HEK293T (cell line): ENCODE results near the gene AKAP7.

Source experiments
- ARNT ChIP-seq: fragments of 450-650 bp; IDR thresholded peaks from 2 replicates; pipeline ENCODE4 v1.6.1; 2017; ENCODE audit warnings: mild to moderate bottlenecking
- BHLHE40 ChIP-seq: fragments of 450-650 bp; IDR thresholded peaks from 2 replicates; pipeline ENCODE4 v1.6.1; 2016; ENCODE audit warnings: mild to moderate bottlenecking, moderate library complexity, borderline replicate concordance
- ELF4 ChIP-seq: fragments of 450-650 bp; IDR thresholded peaks from 2 replicates; pipeline ENCODE4 v1.6.1; 2017; ENCODE audit warnings: antibody characterized with exemption
- FOXA1 ChIP-seq: fragments of 450-650 bp; IDR thresholded peaks from 2 replicates; pipeline ENCODE4 v1.6.1; 2016; ENCODE audit warnings: mild to moderate bottlenecking
- FOXK2 ChIP-seq: fragments of 450-650 bp; IDR thresholded peaks from 2 replicates; pipeline ENCODE4 v1.6.1; 2016; ENCODE audit warnings: mild to moderate bottlenecking
- FOXM1 ChIP-seq: fragments of 450-650 bp; IDR thresholded peaks from 2 replicates; pipeline ENCODE4 v1.6.1; 2017; ENCODE audit warnings: mild to moderate bottlenecking, borderline replicate concordance
- HDGF ChIP-seq: fragments of 450-650 bp; IDR thresholded peaks from 2 replicates; pipeline ENCODE4 v1.6.1; 2017; ENCODE audit warnings: antibody characterized with exemption, borderline replicate concordance
- LEF1 ChIP-seq: fragments of 450-650 bp; IDR thresholded peaks from 2 replicates; pipeline ENCODE4 v1.6.1; 2017; ENCODE audit warnings: mild to moderate bottlenecking, borderline replicate concordance
- NFRKB ChIP-seq: fragments of 450-650 bp; IDR thresholded peaks from 2 replicates; pipeline ENCODE4 v1.6.1; 2016; ENCODE audit warnings: mild to moderate bottlenecking, moderate library complexity
- SP1 ChIP-seq: fragments of 450-650 bp; IDR thresholded peaks from 2 replicates; pipeline ENCODE4 v1.6.1; 2017
- SUZ12 ChIP-seq: fragments of 450-650 bp; IDR thresholded peaks from 2 replicates; pipeline ENCODE4 v1.6.1; 2016; ENCODE audit warnings: mild to moderate bottlenecking
- TARDBP ChIP-seq: fragments of 450-650 bp; IDR thresholded peaks from 2 replicates; pipeline ENCODE4 v1.6.1; 2016
- ZNF384 ChIP-seq: fragments of 450-650 bp; IDR thresholded peaks from 2 replicates; pipeline ENCODE4 v1.6.1; 2016
- TF ChIP-seq, protein P1 (sequence below): fragments of 450-650 bp; IDR thresholded peaks from 2 replicates; pipeline ENCODE4 v1.6.1; 2016

DNA sequence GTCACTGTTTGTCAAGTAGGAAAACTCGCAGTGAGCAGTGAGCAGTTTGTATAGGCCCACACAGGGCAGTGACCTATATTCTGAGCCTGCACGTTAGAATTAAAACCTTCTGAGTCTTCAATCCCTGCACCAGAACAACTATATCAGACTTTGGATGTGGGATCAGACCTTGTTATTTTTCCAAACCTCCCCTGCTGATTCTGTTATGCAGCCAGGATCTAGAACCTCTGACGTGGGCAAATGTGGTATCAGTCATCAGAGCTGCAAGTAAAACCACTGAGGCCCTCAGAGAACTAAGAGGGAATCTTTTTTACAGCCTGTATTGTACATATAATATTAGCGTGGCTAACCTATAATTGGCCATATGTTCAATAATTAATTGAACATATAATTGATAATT, 32.0 kb upstream of the AKAP7 start:
- TF ChIP-seq ELF4 (no peak), FOXA1 (no peak), BHLHE40 (no peak), TARDBP (no peak), SUZ12 (no peak), ARNT (no peak), FOXM1 (no peak), FOXK2 (no peak), ZNF384 (no peak), LEF1 (no peak), NFRKB (no peak), SP1 (no peak), HDGF (no peak)
- TF ChIP-seq, protein P1, sequence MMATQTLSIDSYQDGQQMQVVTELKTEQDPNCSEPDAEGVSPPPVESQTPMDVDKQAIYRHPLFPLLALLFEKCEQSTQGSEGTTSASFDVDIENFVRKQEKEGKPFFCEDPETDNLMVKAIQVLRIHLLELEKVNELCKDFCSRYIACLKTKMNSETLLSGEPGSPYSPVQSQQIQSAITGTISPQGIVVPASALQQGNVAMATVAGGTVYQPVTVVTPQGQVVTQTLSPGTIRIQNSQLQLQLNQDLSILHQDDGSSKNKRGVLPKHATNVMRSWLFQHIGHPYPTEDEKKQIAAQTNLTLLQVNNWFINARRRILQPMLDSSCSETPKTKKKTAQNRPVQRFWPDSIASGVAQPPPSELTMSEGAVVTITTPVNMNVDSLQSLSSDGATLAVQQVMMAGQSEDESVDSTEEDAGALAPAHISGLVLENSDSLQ: no peak
